Measurements from ENCODE around the gene HSPB2. TPM values are rescaled to one million over a fixed set of nuclear protein-coding genes. Genes with fewer than 3 reads are reported as not detected.

The HSPB2 gene
- total RNA-seq, 1 donor from 2014 or later = 43.7 TPM

- peak; percentile 91 for DNase-seq (ENCODE audit: missing footprints)
- peak; percentile 84 for ATAC-seq
- intact Hi-C loops (cut with DNase I) = loop anchor here (1.0 kb wide), 1 partner anchor 32 kb away; the partner anchor contains the start of genes CFAP68 and FDXACB1
Observed at GRCh38 chr11:111911563-111912401, 752 bp upstream of the HSPB2 start, which contains the start of gene CRYAB. CRYAB (minus strand) TSS chr11:111911770; CDS start chr11:111911724, 46 bp downstream.

DNA sequence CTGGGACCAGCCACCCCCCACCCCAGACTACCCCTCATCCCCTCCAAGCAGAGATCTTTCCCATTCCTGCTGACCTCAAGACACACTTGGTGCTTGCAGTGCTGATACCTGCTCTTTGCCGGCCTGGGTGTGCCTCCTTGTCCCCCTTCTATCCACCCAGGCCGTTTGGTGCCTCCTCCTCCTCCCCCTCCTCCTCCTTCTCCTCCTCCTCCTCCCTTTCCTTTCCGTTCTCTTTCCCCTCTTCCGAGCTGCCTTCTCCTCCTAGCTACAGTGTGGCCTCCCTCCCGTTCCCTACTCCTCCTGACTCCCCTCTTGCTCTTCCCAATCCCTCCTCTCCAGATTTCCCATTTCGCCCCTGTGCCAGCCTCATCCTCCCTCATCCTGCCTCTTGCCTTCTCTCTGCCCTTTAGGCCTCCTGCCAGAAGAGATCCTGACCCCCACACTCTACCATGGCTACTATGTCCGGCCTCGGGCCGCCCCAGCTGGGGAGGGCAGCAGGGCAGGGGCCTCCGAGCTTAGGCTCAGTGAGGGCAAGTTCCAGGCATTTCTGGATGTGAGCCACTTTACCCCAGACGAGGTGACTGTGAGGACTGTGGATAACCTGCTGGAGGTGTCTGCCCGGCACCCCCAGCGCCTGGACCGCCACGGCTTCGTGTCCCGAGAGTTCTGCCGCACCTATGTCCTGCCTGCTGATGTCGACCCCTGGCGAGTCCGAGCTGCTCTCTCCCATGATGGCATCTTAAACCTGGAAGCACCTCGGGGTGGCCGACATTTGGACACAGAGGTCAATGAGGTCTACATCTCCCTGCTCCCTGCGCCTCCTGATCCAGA is 712 bp downstream of the HSPB2 start:
- intact Hi-C loops (cut with DNase I) = no loop called here
- ATAC-seq = peak; percentile 26

GRCh38 chr11:111913997-111914396 is 1.5 kb downstream of the HSPB2 start:
- ATAC-seq (peak; percentile 27), DNase-seq (ENCODE audit: missing footprints) (no peak)
- intact Hi-C loops (cut with DNase I) = no loop called here

More for the DNA sequence above, 712 bp downstream of the HSPB2 start:
- DNase-seq (ENCODE audit: missing footprints) = peak; percentile 67

- intact Hi-C loops (cut with DNase I) = no loop called here
- DNase-seq (ENCODE audit: missing footprints) (no peak), ATAC-seq (no peak)
Observed at GRCh38 chr11:111916768-111917167, 4.2 kb downstream of the HSPB2 start.

DNA sequence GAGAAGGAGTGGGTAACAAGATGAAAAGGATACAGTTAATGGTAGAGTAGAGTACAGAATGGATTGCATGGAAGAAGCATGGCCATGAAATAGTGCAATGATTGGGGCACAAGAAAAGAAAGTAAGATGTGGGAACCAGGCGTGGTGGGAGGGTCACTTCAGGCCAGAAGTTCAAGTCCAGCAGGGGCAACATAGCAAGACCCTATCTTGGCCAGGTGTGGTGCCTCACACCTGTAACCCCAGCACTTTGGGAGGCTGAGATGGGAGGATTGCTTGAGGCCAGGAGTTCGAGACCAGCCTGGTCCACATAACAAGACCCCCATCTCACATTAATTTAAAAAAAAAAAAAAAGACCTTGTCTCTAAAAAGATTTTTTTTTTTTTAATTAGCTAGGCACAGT is 4.8 kb downstream of the HSPB2 start:
- intact Hi-C loops (cut with DNase I) = no loop called here
- DNase-seq (ENCODE audit: missing footprints) (no peak), ATAC-seq (no peak)

- intact Hi-C loops (cut with DNase I) = no loop called here
- ATAC-seq (no peak), DNase-seq (ENCODE audit: missing footprints) (no peak)
Observed at GRCh38 chr11:111917788-111918187, 5.3 kb downstream of the HSPB2 start.

GRCh38 chr11:111918390-111919256 is 6.1 kb downstream of the HSPB2 start, which contains the start of gene C11orf52:
C11orf52 (plus strand) TSS chr11:111918913; CDS start chr11:111918973, 60 bp downstream.
- ATAC-seq (no peak), DNase-seq (ENCODE audit: missing footprints) (no peak)
- intact Hi-C loops (cut with DNase I) = no loop called here

DNA sequence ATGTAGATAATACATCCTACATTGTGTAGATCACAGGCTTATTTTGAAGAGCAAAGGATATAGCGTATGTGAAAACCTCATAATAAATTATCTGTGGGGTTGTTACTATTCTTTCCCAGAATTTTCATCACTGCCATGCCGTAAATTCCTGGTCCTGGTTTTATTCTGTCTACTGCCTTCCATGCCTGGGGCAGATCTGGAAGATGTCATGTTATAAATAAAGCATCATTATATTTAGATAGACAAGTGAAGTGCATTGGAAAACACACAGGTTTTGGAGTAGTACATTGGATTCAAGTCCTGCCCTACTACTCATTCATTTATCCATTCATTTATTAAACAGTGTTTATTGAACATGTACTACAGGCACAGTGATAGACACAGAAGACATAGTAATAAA is 8.4 kb downstream of the HSPB2 start:
- intact Hi-C loops (cut with DNase I) = loop anchor here (10.0 kb wide), 1 partner anchor 254 kb away; the partner anchor contains the start of gene BCO2
- ATAC-seq (no peak), DNase-seq (ENCODE audit: missing footprints) (no peak)

- intact Hi-C loops (cut with DNase I) = loop anchor here (10.0 kb wide), 1 partner anchor 253 kb away; the partner anchor contains the start of gene BCO2
- no peak for ATAC-seq
- no peak for DNase-seq (ENCODE audit: missing footprints)
Observed at GRCh38 chr11:111921541-111922230, 9.2 kb downstream of the HSPB2 start.

DNA sequence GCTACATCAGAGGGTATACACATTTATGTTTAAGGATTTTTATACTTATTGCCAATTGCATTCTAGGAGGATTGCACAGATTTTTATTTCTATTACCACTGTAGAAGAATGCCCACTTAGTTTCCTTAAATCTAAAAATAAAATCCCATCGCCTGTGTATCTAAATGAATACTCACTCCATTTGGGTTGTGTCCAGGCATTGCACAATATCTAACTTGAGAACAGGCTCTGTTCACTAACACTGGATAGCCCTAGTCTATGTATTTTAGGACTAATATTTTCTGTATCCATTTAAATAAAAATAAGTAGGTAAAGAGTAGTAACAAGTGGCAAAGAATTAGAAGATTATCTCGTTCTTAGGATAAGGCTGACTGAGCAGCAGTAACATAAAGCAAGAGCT is 10.3 kb downstream of the HSPB2 start:
- no peak for DNase-seq (ENCODE audit: missing footprints)
- intact Hi-C loops (cut with DNase I) = loop anchor here (10.0 kb wide), 1 partner anchor 252 kb away; the partner anchor contains the start of gene BCO2
- ATAC-seq = peak; percentile 44

DNA sequence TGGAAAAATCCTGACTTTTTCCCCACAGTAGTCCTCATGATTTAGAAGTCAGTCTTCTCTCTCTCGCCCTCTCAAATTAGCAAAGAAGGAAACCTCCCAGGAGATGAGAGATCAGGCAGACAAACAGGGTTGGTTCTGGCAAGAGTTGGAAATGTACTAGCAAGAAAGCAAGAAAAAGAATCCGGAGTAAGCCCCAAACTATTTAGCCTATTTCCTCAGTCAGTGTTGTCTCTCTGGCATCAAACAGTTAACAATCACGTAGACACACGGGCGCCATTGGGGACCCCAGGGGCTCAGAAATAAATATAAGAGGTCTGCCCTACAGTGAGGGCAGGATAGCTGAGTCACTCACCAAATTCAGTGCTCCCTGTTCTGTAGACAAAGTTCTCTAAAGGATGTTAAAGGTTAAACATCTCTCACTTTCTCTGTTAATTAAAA is 10.8 kb downstream of the HSPB2 start:
- ATAC-seq (peak; percentile 2), DNase-seq (ENCODE audit: missing footprints) (no peak)
- intact Hi-C loops (cut with DNase I) = loop anchor here (10.0 kb wide), 1 partner anchor 251 kb away; the partner anchor contains the start of gene BCO2

DNA sequence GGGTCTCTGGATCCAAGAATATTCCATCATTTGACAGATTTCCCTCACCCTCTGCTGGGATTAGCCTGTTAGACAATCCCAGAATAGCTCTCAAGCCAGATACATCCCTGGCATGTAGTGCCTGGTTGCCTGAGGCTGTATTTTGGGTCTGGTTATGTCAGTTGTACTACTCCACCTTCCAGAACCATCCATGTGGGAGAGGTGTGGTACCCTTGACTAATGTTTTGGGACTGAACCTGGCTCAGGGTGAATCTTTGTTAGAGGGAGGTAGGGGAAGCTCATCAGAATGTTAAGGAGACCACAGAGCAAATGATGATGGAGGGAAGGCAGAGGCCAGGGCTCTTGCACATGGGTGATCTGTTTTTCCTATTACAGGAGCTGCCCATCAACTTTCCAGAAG is 11.4 kb downstream of the HSPB2 start:
- no peak for DNase-seq (ENCODE audit: missing footprints)
- ATAC-seq = no peak
- intact Hi-C loops (cut with DNase I) = loop anchor here (10.0 kb wide), 1 partner anchor 251 kb away; the partner anchor contains the start of gene BCO2

GRCh38 chr11:111925953-111926352 is 13.4 kb downstream of the HSPB2 start:
- DNase-seq (ENCODE audit: missing footprints) = no peak
- ATAC-seq = no peak
- intact Hi-C loops (cut with DNase I) = loop anchor here (2.0 to 10.0 kb wide), 3 partner anchors 47 to 249 kb away; partner anchors contain the start of genes BCO2, CFAP68, FDXACB1 and SDHD

- peak; percentile 98 for DNase-seq (ENCODE audit: missing footprints)
- peak; percentile 96 for ATAC-seq
- intact Hi-C loops (cut with DNase I) = loop anchor here (2.0 to 10.0 kb wide), 3 partner anchors 48 to 248 kb away; partner anchors contain the start of genes BCO2, CFAP68, FDXACB1 and SDHD
Observed at GRCh38 chr11:111926505-111927391, 14.2 kb downstream of the HSPB2 start.

- DNase-seq (ENCODE audit: missing footprints) (no peak), ATAC-seq (no peak)
- intact Hi-C loops (cut with DNase I) = no loop called here
Observed at GRCh38 chr11:111930472-111930871, 17.9 kb downstream of the HSPB2 start.

DNA sequence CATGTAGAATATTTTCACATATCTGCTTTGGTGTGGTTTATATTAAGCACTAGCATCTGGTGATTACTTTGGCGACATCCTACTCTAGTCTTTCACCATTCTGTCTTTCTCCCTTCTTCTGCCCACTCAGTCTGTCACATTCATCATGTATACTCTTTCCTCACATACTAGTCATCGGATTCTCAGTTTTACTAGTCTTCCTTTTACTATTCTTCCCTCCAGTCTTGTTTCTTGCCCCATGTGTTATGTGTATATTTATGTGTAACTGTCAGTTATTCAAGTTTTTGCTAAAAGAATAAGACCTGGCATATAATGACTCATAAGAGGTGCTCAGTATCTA is 20.0 kb downstream of the HSPB2 start:
- intact Hi-C loops (cut with DNase I) = no loop called here
- no peak for ATAC-seq
- DNase-seq (ENCODE audit: missing footprints) = no peak

All from Right ventricle myocardium inferior (tissue), 1 donor.